GM12878 (cell line): ENCODE results near the gene PPP1R7. TPM values are rescaled to one million over a fixed set of nuclear protein-coding genes. Genes with fewer than 3 reads are reported as not detected.

ENCODE experiments used
- ATAC-seq: fragments of 200-7000 bp; cut with Tn5 transposase; 3 replicates; pipeline ENCODE4 v1.9.1; 2020; ENCODE audit warnings: mild to moderate bottlenecking, moderate library complexity
- BruUV-seq: library from RNA; stranded (reverse); fragments of 400-500 nt; replicated peaks from 2 replicates; lab custom pipeline; 2021; lab: Mats Ljungman, UMichigan
- CTCF ChIA-PET: fragments of 300-600 bp; sonication (Branson Sonifier 250); formaldehyde crosslinking; extraction: SDS; loops from one replicate; lab custom pipeline; 2021; ENCODE audit warnings: inconsistent platforms; lab: Yijun Ruan, JAX
- POLR2A ChIA-PET: fragments of 350-600 bp; formaldehyde crosslinking; extraction: SDS; loops from one replicate; lab custom pipeline; 2021; ENCODE audit warnings: inconsistent platforms; lab: Charles Lee
- RAD21 ChIA-PET: fragments of 300-600 bp; sonication (Branson Sonifier 250); formaldehyde crosslinking; loops from one replicate; lab custom pipeline; 2023; ENCODE audit warnings: antibody characterized with exemption; ENCODE audit not compliant: unreplicated experiment; lab: Charles Lee
- SMC1A ChIA-PET: fragments of 300-600 bp; sonication (Branson Sonifier 250); formaldehyde crosslinking; loops from one replicate; lab custom pipeline; 2023; ENCODE audit not compliant: unreplicated experiment, uncharacterized antibody; lab: Charles Lee
- DNase-seq: peaks from one replicate; pipeline ENCODE4 v3.0.0-alpha.2; 2011; ENCODE audit warnings: low read depth, low spot score
- FAIRE-seq: peaks from 3 replicates; lab custom pipeline; 2011; peaks lifted over from hg19 to GRCh38; lab: Jason Lieb, UNC
- H2AFZ ChIP-seq: 2 replicates; pipeline ENCODE4 v1.6.0; 2011; ENCODE audit warnings: low read depth, low read length, control low read depth; ENCODE audit not compliant: control insufficient read depth
- H3K27ac ChIP-seq: 2 replicates; pipeline ENCODE4 v1.5.1; 2011; ENCODE audit warnings: control low read depth; ENCODE audit not compliant: control insufficient read depth, insufficient read depth
- H3K27me3 ChIP-seq, 2 experiments: replicated peaks in 1 of 2; 2 replicates each; pipeline versions ENCODE4 v1.6.0 to v1.6.1; 2011; ENCODE audit warnings: low read length in 1 of 2; ENCODE audit not compliant: control insufficient read depth in 2 of 2, insufficient read depth in 2 of 2
- H3K36me3 ChIP-seq, 2 experiments: 2 replicates each; pipeline ENCODE4 v1.5.1; 2011; ENCODE audit warnings: low read length in 1 of 2; ENCODE audit not compliant: control insufficient read depth in 2 of 2, insufficient read depth in 2 of 2
- H3K4me1 ChIP-seq: 2 replicates; pipeline ENCODE4 v1.6.1; 2011; ENCODE audit warnings: mild to moderate bottlenecking, low read length, moderate library complexity, mixed read lengths; ENCODE audit not compliant: control insufficient read depth, insufficient read depth
- H3K4me2 ChIP-seq: 2 replicates; pipeline ENCODE4 v1.6.0; 2011; ENCODE audit warnings: control low read depth; ENCODE audit not compliant: control insufficient read depth, insufficient read depth
- H3K4me3 ChIP-seq: fragments of 200-600 bp; sonication (generic); 2 replicates; pipeline ENCODE4 v1.5.1; 2016
- H3K79me2 ChIP-seq: 2 replicates; pipeline ENCODE4 v1.6.0; 2011; ENCODE audit warnings: low read length; ENCODE audit not compliant: control insufficient read depth, insufficient read depth
- H3K9ac ChIP-seq: 2 replicates; pipeline ENCODE4 v1.8.0; 2011; ENCODE audit warnings: low read length, control low read depth, mixed read lengths; ENCODE audit not compliant: control insufficient read depth, insufficient read depth
- H3K9me3 ChIP-seq: replicated peaks from 3 replicates; pipeline ENCODE4 v1.5.1; 2011; ENCODE audit warnings: mild to moderate bottlenecking, low read length; ENCODE audit not compliant: control insufficient read depth, insufficient read depth
- H4K20me1 ChIP-seq: 2 replicates; pipeline ENCODE4 v1.6.0; 2011; ENCODE audit not compliant: control insufficient read depth, insufficient read depth
- HDAC2 ChIP-seq: fragments of 200-600 bp; sonication (generic); IDR thresholded peaks from 2 replicates; pipeline ENCODE4 v1.6.1; 2017
- KLF5 ChIP-seq: fragments of 450-650 bp; IDR thresholded peaks from 2 replicates; pipeline ENCODE4 v1.6.1; 2014; ENCODE audit warnings: mild to moderate bottlenecking; ENCODE audit not compliant: partially characterized antibody
- MEF2B ChIP-seq: fragments of 450-650 bp; IDR thresholded peaks from 2 replicates; pipeline ENCODE4 v1.6.1; 2018; ENCODE audit warnings: mild to moderate bottlenecking, moderate library complexity; ENCODE audit not compliant: partially characterized antibody, poor library complexity, severe bottlenecking
- MXI1 ChIP-seq: fragments of 150-350 bp; IDR thresholded peaks from 2 replicates; pipeline ENCODE4 v1.6.1; 2011; ENCODE audit warnings: low read depth, mild to moderate bottlenecking, inconsistent platforms, low read length, improper control_type of control experiment
- PAX8 ChIP-seq: fragments of 450-650 bp; IDR thresholded peaks from 2 replicates; pipeline ENCODE4 v1.6.1; 2017; ENCODE audit warnings: mild to moderate bottlenecking, moderate library complexity
- ZNF24 ChIP-seq: fragments of 450-650 bp; IDR thresholded peaks from 2 replicates; pipeline ENCODE4 v1.6.1; 2017; ENCODE audit warnings: antibody characterized with exemption, mild to moderate bottlenecking
- ZNF687 ChIP-seq: fragments of 450-650 bp; IDR thresholded peaks from 2 replicates; pipeline ENCODE4 v1.6.1; 2017; ENCODE audit warnings: mild to moderate bottlenecking, moderate library complexity
- WGBS: methylation state at CpG from one replicate; pipeline ENCODE4 v1.1.6; 2016; ENCODE audit warnings: low lambda C conversion rate; ENCODE audit not compliant: insufficient replicate concordance, insufficient coverage; ENCODE audit errors: missing lambda C conversion rate; 5-methylcytosine and 5-hydroxymethylcytosine counted together
- in situ Hi-C: fragments of 300-500 bp; cut with MboI; formaldehyde crosslinking; loops from 9 replicates; pipeline ENCODE4 v1.14.3; 2018; ENCODE audit warnings: mixed read lengths
- intact Hi-C: fragments of 100-400 bp; cut with micrococcal nuclease; formaldehyde crosslinking; loops from one replicate; pipeline ENCODE4 v1.14.2; 2022; ENCODE audit not compliant: unreplicated experiment
- polyA plus RNA-seq, 11 experiments: library from polyadenylated mRNA; depleted of rRNA in 4 of 11; unstranded in 6 of 11; stranded (reverse) in 5 of 11; fragments of >200 nt; fragmentation: Nextera tagmentation in 4 of 11; fragmentation: Illumina TruSeq in 1 of 11; extraction: Ambion mirVana in 4 of 11; extraction: Trizol in 1 of 11; gene quantifications; 1 replicate in 1 of 11; 2 replicates in 10 of 11; pipeline versions ENCODE4 v1.2.1 to v1.2.3, GENCODE V29; 2011 to 2016; ENCODE audit warnings: inconsistent platforms in 2 of 11, missing spikeins in 2 of 11, low read depth in 1 of 11
- total RNA-seq, 4 experiments: library from RNA; depleted of rRNA in 3 of 4; stranded (reverse); fragments of >200 nt in 3 of 4; fragmentation: Illumina TruSeq in 1 of 4; extraction: Trizol in 1 of 4; gene quantifications; 2 replicates each; pipeline versions ENCODE4 v1.2.1 to v1.2.3, GENCODE V29; 2013 to 2021

PPP1R7 gene
- total and polyA plus RNA-seq, 10 of the 15 experiments (the other 5 are each of a cell fraction or from before 2014, with no cell fraction given) = 78.5 to 174 (median 93.7) TPM

GRCh38 chr2:241138471-241138870 lies 11.8 kb upstream of the PPP1R7 start:
- H2AFZ ChIP-seq = no peak overlapping the region
- no peaks in the 10 kb centered on the region; the same call in 1 of the 2 replicates for H3K79me2 ChIP-seq
- in situ Hi-C loops = no loop called here
- H4K20me1 ChIP-seq = no peaks in the 10 kb centered on the region
- FAIRE-seq (no peak), DNase-seq (no peak), ATAC-seq (no peak)
- TF ChIP-seq MEF2B (no peak), KLF5 (no peak), PAX8 (no peak), MXI1 (no peak), HDAC2 (no peak)
- BruUV-seq = no TSS peak
- no peak overlapping the region for H3K9ac ChIP-seq
- POLR2A ChIA-PET = interaction anchor here (1.0 kb wide), 1 partner anchor 78 kb away, joined by 3 read pairs; no protein-coding TSS in a partner anchor
- no peaks in the 10 kb centered on the region; a peak in 1 of 4 replicates for H3K27me3 ChIP-seq
- peaks cover 6 to 26% of the 10 kb centered on the region in 2 experiments for H3K36me3 ChIP-seq
- intact Hi-C loops = no loop called here
- no peaks in the 10 kb centered on the region for H3K9me3 ChIP-seq
- SMC1A ChIA-PET = interaction anchor here (1.4 kb wide), 1 partner anchor 18 kb away, joined by 4 read pairs; no protein-coding TSS in a partner anchor
- H3K4me3 ChIP-seq = no peak overlapping the region
- no peak overlapping the region for H3K27ac ChIP-seq
- H3K4me1 ChIP-seq = no peaks in the 10 kb centered on the region
- RAD21 ChIA-PET = no interaction called here
- WGBS = 95% methylated on average over 10 of the region's 16 CpGs
- no peak overlapping the region for H3K4me2 ChIP-seq
- CTCF ChIA-PET = interaction anchor here (1.2 kb wide), 1 partner anchor 61 kb away, joined by 3 read pairs; no protein-coding TSS in a partner anchor

GRCh38 chr2:241139531-241140444 lies 10.5 kb upstream of the PPP1R7 start:
- ChIA-PET POLR2A (interaction anchor here (1.2 kb wide), 1 partner anchor 40 kb away, joined by 4 read pairs; no protein-coding TSS in a partner anchor), CTCF (no interaction called here), RAD21 (interaction anchor here (0.8 kb wide), 1 partner anchor 29 kb away, joined by 3 read pairs; no protein-coding TSS in a partner anchor)
- in situ Hi-C loops = no loop called here
- peaks cover 6 to 26% of the 10 kb centered on the region in 2 experiments for H3K36me3 ChIP-seq
- TF ChIP-seq ZNF24 = no peak
- no peak for TF ChIP-seq ZNF687
- TF ChIP-seq, all 136 proteins: peak for 0
- Histone ChIP-seq H3K9ac (no peak overlapping the region), H3K79me2 (no peaks in the 10 kb centered on the region; the same call in 1 of the 2 replicates), H4K20me1 (no peaks in the 10 kb centered on the region), H3K9me3 (no peaks in the 10 kb centered on the region), H3K27ac (no peak overlapping the region), H2AFZ (no peak overlapping the region), H3K4me1 (no peaks in the 10 kb centered on the region), H3K4me3 (no peak overlapping the region), H3K27me3 (no peaks in the 10 kb centered on the region; a peak in 1 of 4 replicates), H3K4me2 (no peak overlapping the region)
- ATAC-seq (no peak), FAIRE-seq (no peak), DNase-seq (no peak)
- intact Hi-C loops = loop anchor here (10.0 kb wide), 1 partner anchor 55 kb away; no protein-coding TSS in a partner anchor
- BruUV-seq = no TSS peak
- 96% methylated on average over 24 of the region's 24 CpGs for WGBS
- SMC1A ChIA-PET = no interaction called here
